Activated naive CD4-positive, alpha-beta T cell treated with anti-CD3 and anti-CD28 coated beads, Interleukin-2, amount 10 ng/mL, durations not matched to agents 7 days and 5 days (primary cell): ENCODE data around the gene DISP2.

Source experiments
- CTCF ChIA-PET: fragments of 350-600 bp; sonication (Branson Sonifier 250); formaldehyde crosslinking; loops from one replicate; lab custom pipeline; 2021; ENCODE audit warnings: antibody characterized with exemption; lab: Charles Lee
- DNase-seq: peaks from one replicate; pipeline ENCODE4 v3.0.0-alpha.2; 2020
- H3K27ac Mint-ChIP-seq: one replicate; pipeline ENCODE4 v1.8.0; 2021; ENCODE audit warnings: mild to moderate bottlenecking, moderate library complexity, mixed read lengths
- H3K27me3 Mint-ChIP-seq: one replicate; pipeline ENCODE4 v1.8.0; 2021; ENCODE audit warnings: mild to moderate bottlenecking, mixed read lengths
- H3K36me3 Mint-ChIP-seq: one replicate; pipeline ENCODE4 v1.8.0; 2021; ENCODE audit warnings: mixed read lengths
- H3K4me1 Mint-ChIP-seq: one replicate; pipeline ENCODE4 v1.8.0; 2021; ENCODE audit warnings: mixed read lengths
- H3K4me3 Mint-ChIP-seq: one replicate; pipeline ENCODE4 v1.8.0; 2021; ENCODE audit warnings: mild to moderate bottlenecking, moderate library complexity, mixed read lengths
- H3K9me3 Mint-ChIP-seq: one replicate; pipeline ENCODE4 v1.8.0; 2021; ENCODE audit warnings: mixed read lengths

Gene DISP2

GRCh38 chr15:40357723-40358470 lies at the start of gene DISP2:
TSS of gene DISP2 (plus strand) at chr15:40358219. CDS start at chr15:40358322, 103 bp downstream.
- Mint-ChIP-seq H3K4me3 (peak within 1 kb of the TSS; percentile 75), H3K9me3 (no peaks in the 10 kb centered on the region), H3K27ac (no peak within 1 kb of the TSS), H3K27me3 (peaks cover 61% of the 10 kb centered on the region), H3K4me1 (peaks cover 10% of the 10 kb centered on the region), H3K36me3 (no peaks in the 10 kb centered on the region)
- DNase-seq: peak; percentile 91
- CTCF ChIA-PET: interaction anchor here (0.7 to 5.1 kb wide), 10 partner anchors 10 to 86 kb away, joined by 3 to 33 read pairs (median 4); partner anchors contain the start of gene INAFM2

GRCh38 chr15:40309344-40309862 lies 48.6 kb upstream of the DISP2 start:
- peaks cover 37% of the 10 kb centered on the region for H3K4me1 Mint-ChIP-seq

GRCh38 chr15:40310001-40310959 lies 47.7 kb upstream of the DISP2 start:
- H3K4me1 Mint-ChIP-seq: peaks cover 32% of the 10 kb centered on the region

More at GRCh38 chr15:40309344-40309862, 48.6 kb upstream of the DISP2 start:
- Mint-ChIP-seq H3K36me3 (peaks cover 7% of the 10 kb centered on the region), H3K4me3 (peak overlapping the region; percentile 94), H3K27me3 (peaks cover 41% of the 10 kb centered on the region), H3K27ac (peak overlapping the region; percentile 98), H3K9me3 (no peaks in the 10 kb centered on the region)
- no peak for DNase-seq
- CTCF ChIA-PET: interaction anchor here (0.7 to 21.9 kb wide), 17 partner anchors 11 to 394 kb away, joined by 3 to 425 read pairs (median 6); partner anchors contain the start of genes ANKRD63, CCDC9B and INAFM2

GRCh38 chr15:40310993-40311392 lies 47.0 kb upstream of the DISP2 start:
- Mint-ChIP-seq H3K9me3 (no peaks in the 10 kb centered on the region), H3K4me1 (peaks cover 28% of the 10 kb centered on the region), H3K27ac (no peak overlapping the region), H3K27me3 (peaks cover 55% of the 10 kb centered on the region), H3K4me3 (no peak overlapping the region), H3K36me3 (peaks cover 3% of the 10 kb centered on the region)
- CTCF ChIA-PET: interaction anchor here (0.9 to 21.9 kb wide), 9 partner anchors 10 to 524 kb away, joined by 3 to 425 read pairs (median 21); partner anchors contain the start of genes ANKRD63, CCDC9B and INAFM2
- DNase-seq: no peak

More at GRCh38 chr15:40310001-40310959, 47.7 kb upstream of the DISP2 start:
- Mint-ChIP-seq H3K4me3 (peak overlapping the region; percentile 94), H3K27me3 (peaks cover 50% of the 10 kb centered on the region), H3K27ac (peak overlapping the region; percentile 86), H3K36me3 (peaks cover 3% of the 10 kb centered on the region), H3K9me3 (no peaks in the 10 kb centered on the region)
- peak; percentile 81 for DNase-seq
- CTCF ChIA-PET: interaction anchor here (0.6 to 21.9 kb wide), 20 partner anchors 10 to 523 kb away, joined by 3 to 425 read pairs (median 6); partner anchors contain the start of genes ANKRD63, CCDC9B and INAFM2

GRCh38 chr15:40312370-40313158 lies 45.5 kb upstream of the DISP2 start:
- CTCF ChIA-PET: interaction anchor here (0.9 to 21.9 kb wide), 8 partner anchors 8 to 534 kb away, joined by 4 to 425 read pairs (median 40); partner anchors contain the start of genes CCDC9B and INAFM2
- Mint-ChIP-seq H3K27me3 (peaks cover 70% of the 10 kb centered on the region), H3K27ac (no peak overlapping the region)

GRCh38 chr15:40313531-40314398 lies 44.3 kb upstream of the DISP2 start:
- Mint-ChIP-seq H3K4me1 (peaks cover 14% of the 10 kb centered on the region), H3K27me3 (peaks cover 75% of the 10 kb centered on the region)

More at GRCh38 chr15:40312370-40313158, 45.5 kb upstream of the DISP2 start:
- no peak for DNase-seq
- Mint-ChIP-seq H3K4me1 (peaks cover 19% of the 10 kb centered on the region), H3K9me3 (no peaks in the 10 kb centered on the region), H3K36me3 (no peaks in the 10 kb centered on the region), H3K4me3 (no peak overlapping the region)

GRCh38 chr15:40314723-40315276 lies 43.2 kb upstream of the DISP2 start:
- DNase-seq: no peak
- Mint-ChIP-seq H3K4me1 (peaks cover 3% of the 10 kb centered on the region), H3K36me3 (no peaks in the 10 kb centered on the region), H3K4me3 (no peak overlapping the region), H3K27me3 (peaks cover 75% of the 10 kb centered on the region), H3K27ac (no peak overlapping the region), H3K9me3 (no peaks in the 10 kb centered on the region)
- CTCF ChIA-PET: interaction anchor here (0.7 to 21.9 kb wide), 6 partner anchors 7 to 97 kb away, joined by 3 to 425 read pairs (median 8); partner anchors contain the start of genes CCDC9B and PLCB2

More at GRCh38 chr15:40313531-40314398, 44.3 kb upstream of the DISP2 start:
- DNase-seq: no peak
- no peak overlapping the region for H3K27ac Mint-ChIP-seq
- no peaks in the 10 kb centered on the region for H3K9me3 Mint-ChIP-seq
- H3K4me3 Mint-ChIP-seq: no peak overlapping the region
- CTCF ChIA-PET: interaction anchor here (0.9 to 21.9 kb wide), 7 partner anchors 8 to 111 kb away, joined by 3 to 425 read pairs (median 6); partner anchors contain the start of gene CCDC9B
- no peaks in the 10 kb centered on the region for H3K36me3 Mint-ChIP-seq

GRCh38 chr15:40316931-40317330 lies 41.1 kb upstream of the DISP2 start:
- Mint-ChIP-seq H3K36me3 (no peaks in the 10 kb centered on the region), H3K9me3 (no peaks in the 10 kb centered on the region), H3K27ac (no peak overlapping the region), H3K4me3 (no peak overlapping the region), H3K27me3 (peaks cover 67% of the 10 kb centered on the region), H3K4me1 (peaks cover 8% of the 10 kb centered on the region)
- CTCF ChIA-PET: interaction anchor here (1.7 to 21.9 kb wide), 4 partner anchors 10 to 108 kb away, joined by 3 to 425 read pairs (median 204); partner anchors contain the start of genes CCDC9B and PLCB2
- DNase-seq: no peak

GRCh38 chr15:40317580-40317979 lies 40.4 kb upstream of the DISP2 start:
- no peak for DNase-seq
- Mint-ChIP-seq H3K36me3 (no peaks in the 10 kb centered on the region), H3K9me3 (no peaks in the 10 kb centered on the region), H3K4me1 (peaks cover 14% of the 10 kb centered on the region), H3K27me3 (peaks cover 65% of the 10 kb centered on the region), H3K4me3 (no peak overlapping the region), H3K27ac (no peak overlapping the region)
- CTCF ChIA-PET: interaction anchor here (1.7 to 21.9 kb wide), 4 partner anchors 8 to 107 kb away, joined by 3 to 425 read pairs (median 235); partner anchors contain the start of genes CCDC9B and PLCB2

- no peak overlapping the region for H3K4me3 Mint-ChIP-seq
- no peak for DNase-seq
- H3K9me3 Mint-ChIP-seq: no peaks in the 10 kb centered on the region
- peaks cover 4% of the 10 kb centered on the region for H3K36me3 Mint-ChIP-seq
- peaks cover 52% of the 10 kb centered on the region for H3K27me3 Mint-ChIP-seq
- H3K4me1 Mint-ChIP-seq: peaks cover 29% of the 10 kb centered on the region
- CTCF ChIA-PET: interaction anchor here (0.9 to 21.9 kb wide), 7 partner anchors 9 to 273 kb away, joined by 3 to 425 read pairs (median 6); partner anchors contain the start of genes CCDC9B and PLCB2
- H3K27ac Mint-ChIP-seq: no peak overlapping the region
Observed at GRCh38 chr15:40320409-40320808, 37.6 kb upstream of the DISP2 start.

- peaks cover 50% of the 10 kb centered on the region for H3K27me3 Mint-ChIP-seq
- H3K27ac Mint-ChIP-seq: no peak overlapping the region
- CTCF ChIA-PET: interaction anchor here (1.3 to 21.9 kb wide), 6 partner anchors 8 to 102 kb away, joined by 3 to 425 read pairs (median 20); partner anchors contain the start of genes CCDC9B and PLCB2
- H3K4me3 Mint-ChIP-seq: no peak overlapping the region
- peaks cover 7% of the 10 kb centered on the region for H3K36me3 Mint-ChIP-seq
- H3K4me1 Mint-ChIP-seq: peaks cover 29% of the 10 kb centered on the region
- DNase-seq: peak; percentile 75
- H3K9me3 Mint-ChIP-seq: no peaks in the 10 kb centered on the region
Observed at GRCh38 chr15:40320931-40321371, 37.1 kb upstream of the DISP2 start.
